Fibroblast of skin of scalp (primary cell): ENCODE data around the gene ZNF593OS.

Source experiments
- DNase-seq: peaks from one replicate; pipeline ENCODE4 v3.0.0-alpha.2; 2013

The ZNF593OS gene

DNA sequence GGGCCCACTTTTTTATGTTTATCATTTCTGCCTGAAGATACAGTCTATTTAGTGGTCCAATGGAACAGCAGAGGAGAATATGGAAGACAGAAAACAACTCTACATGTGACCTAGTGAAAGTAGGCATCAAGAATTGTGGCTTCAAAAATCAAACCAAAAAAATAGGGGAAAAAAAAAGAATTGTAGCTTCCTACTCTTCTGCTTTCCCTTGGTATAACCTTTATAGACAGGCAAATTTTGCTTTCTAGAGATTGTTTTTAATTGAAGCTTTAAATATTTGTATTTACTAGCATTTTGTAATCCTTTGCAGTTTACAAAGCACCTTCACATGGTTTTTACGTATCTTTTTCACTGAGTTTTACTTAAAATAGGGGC is 45.7 kb downstream of the ZNF593OS start:
- no peak for DNase-seq

GRCh38 chr1:26125382-26125781 is 46.2 kb downstream of the ZNF593OS start:
- no peak for DNase-seq

DNA sequence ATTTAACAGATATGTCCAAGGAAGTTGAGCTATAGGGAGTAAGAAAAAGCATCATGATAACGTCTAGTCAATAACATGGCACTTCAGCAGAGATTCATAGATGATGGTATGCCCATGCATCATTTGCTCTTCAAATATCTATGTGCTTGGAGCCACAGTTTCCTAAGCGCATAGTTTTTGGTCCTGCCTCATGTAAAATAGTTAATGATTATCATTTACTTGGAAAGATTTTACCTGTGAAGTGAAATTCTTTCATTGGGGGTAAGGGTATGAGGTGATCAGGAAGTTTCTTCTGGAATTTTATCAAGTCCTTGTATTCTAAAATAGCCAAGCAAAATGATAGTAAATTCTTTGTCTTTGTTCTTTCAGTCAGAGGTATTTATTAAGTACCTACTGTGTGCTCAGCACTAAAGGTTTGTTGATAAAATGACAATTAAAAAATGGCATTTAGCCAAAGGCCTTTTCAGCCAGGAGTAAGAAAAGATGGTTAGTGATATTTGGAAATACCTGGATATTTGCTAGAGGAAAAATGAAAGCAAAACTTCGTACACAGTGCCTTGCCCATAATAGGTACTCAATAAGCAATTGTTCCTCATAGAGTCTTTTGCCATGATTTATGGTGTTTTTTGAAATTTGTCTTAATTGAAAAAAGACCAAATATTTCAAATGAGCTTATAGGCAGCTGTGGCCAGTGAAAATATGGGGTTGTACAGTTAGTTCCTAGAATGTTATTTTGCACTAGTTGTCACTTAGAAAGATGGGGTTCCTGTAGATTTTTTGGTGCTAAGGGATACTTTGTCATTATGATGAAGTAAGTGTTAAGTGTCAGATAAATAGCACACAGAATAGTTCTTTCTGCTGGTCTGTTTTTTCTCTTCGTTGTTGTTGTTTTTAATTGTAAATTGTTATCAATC is 47.0 kb downstream of the ZNF593OS start:
- no peak for DNase-seq

DNA sequence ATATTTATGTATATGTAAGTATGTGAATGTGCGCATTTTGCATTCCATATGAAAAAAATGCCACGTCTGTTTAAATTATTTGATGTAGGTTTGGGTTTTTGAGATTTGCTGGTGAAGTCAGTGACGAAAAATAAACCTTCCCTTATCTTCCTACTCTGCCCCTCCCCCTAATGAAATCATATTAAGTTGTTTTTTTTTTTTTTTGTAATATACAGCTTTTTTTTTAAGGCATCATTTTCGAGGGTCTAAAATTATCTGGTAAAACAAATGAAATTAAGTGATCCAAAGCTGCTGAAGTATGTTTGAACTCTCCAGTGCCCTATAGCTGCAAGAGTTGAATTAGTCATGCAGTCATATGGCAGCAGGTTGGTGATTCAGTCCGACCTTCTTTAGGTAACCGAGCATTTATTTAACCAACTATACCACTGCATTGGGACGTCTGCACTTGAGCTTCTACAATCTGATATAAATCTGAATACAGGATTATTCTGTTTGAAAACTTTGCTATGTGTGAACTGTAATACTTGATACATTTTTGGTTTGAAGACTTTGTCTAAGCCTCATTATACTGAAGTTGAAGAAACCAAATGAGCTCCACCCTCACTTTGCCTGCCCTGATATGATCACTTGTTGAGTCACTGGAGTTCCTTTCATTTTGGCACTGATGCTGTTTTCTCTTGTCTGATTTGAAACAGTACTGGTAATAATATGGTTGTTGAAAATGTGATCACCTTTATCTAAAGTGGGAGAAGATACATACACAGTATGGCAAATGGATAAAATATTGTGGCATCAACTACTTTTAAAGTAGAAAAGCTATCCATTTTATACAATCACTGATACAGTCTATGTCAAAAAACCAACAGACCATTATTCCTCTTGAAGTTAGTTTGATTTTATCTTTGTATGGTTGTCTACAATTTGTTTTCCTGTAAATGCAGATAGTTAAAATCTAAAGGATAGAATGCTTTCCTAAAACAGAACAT is 48.4 kb downstream of the ZNF593OS start:
- no peak for DNase-seq

DNA sequence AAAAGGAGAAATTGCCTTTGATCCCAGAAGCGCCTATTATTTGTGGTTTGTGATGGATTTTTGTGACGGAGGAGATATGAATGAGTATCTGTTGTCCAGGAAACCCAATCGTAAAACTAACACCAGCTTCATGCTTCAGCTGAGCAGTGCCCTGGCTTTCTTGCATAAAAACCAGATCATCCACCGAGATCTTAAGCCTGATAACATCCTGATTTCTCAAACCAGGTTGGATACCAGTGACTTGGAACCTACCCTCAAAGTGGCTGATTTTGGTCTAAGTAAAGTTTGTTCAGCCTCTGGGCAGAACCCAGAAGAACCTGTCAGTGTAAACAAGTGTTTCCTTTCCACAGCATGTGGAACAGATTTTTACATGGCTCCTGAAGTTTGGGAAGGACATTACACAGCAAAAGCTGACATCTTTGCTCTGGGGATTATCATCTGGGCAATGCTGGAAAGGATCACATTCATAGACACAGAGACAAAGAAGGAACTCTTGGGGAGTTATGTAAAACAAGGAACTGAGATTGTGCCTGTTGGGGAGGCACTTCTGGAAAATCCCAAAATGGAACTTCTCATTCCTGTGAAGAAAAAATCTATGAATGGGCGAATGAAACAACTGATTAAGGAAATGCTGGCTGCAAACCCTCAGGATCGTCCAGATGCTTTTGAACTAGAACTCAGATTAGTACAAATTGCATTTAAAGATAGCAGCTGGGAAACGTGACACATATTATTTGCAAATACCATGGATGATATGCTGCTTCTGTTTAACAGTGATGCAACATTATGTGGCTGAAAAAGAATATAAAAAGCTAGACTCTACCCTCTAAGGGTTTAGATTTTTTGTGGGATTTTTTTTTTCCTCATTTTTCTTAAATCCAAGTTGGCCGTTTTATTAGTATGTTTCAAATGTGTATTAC is 49.5 kb downstream of the ZNF593OS start:
- no peak for DNase-seq

DNA sequence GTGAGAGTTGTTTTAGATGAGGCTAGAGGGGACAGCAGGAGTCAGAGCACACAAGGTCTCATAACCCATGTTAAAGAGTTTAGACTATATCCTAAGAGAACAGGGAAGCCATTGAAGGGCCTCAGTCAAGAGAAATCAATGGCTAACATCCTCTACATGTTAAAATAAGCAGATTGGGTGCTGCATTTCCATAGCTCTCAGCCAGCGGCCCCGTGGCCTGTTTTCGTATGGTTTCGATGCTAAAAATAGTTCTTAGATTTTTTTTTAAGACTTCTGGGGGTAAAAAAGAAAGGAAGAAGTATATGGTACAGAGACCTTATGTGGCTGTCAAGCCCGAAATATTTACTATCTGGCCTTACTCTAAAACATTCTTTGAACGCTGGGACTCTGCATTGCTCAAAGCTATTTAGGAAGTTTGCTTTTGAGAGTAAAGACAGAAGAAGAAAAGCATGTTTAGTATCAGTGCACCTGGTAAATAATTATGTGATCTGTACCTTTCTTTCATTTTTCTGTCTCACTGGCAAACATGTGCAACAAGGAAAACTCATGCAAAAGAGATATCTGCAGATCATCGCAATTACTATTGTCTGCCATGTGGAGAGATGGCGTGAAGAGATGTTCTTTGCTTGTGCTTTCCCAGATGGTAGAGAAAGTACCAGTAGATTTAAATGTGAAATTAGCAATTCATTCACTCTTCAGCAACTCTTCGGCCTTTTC is 51.6 kb downstream of the ZNF593OS start:
- no peak for DNase-seq
